ENCODE data around the gene FBN2.

- TF ChIP-seq POLR2A (IDR thresholded peaks at IDR 0.05; ENCODE audit: borderline replicate concordance, extremely low read depth, insufficient read depth, insufficient read length): no peak
- no peak for TF ChIP-seq JUND (IDR thresholded peaks at IDR 0.05)
- TF ChIP-seq CTCF (IDR thresholded peaks at IDR 0.05 in 2 of 3, conservative IDR thresholded peaks at IDR 0.05 in 1 of 3; ENCODE audit: borderline replicate concordance in 1 of 3, insufficient read depth in 1 of 3, low read depth in 2 of 3, low read length in 2 of 3): no peak
- no peak for TF ChIP-seq SIN3A (IDR thresholded peaks at IDR 0.05; ENCODE audit: low read depth)
- TF ChIP-seq EGR1 (IDR thresholded peaks at IDR 0.05; ENCODE audit: low read depth): no peak
- TF ChIP-seq EZH2 (IDR thresholded peaks at IDR 0.05): no peak
- TF ChIP-seq REST (IDR thresholded peaks at IDR 0.05; ENCODE audit: low read depth): no peak
- no peak for TF ChIP-seq POLR2AphosphoS5 (IDR thresholded peaks at IDR 0.05; ENCODE audit: low read depth, low read length)
- no peak for TF ChIP-seq CEBPB (IDR thresholded peaks at IDR 0.05; ENCODE audit: low read depth)
Measured at GRCh38 chr5:128519827-128520226, 18.2 kb downstream of the FBN2 start.
